Measurements from ENCODE around the gene TIMP2. TPM values are rescaled to one million over a fixed set of nuclear protein-coding genes. Genes with fewer than 3 reads are reported as not detected.

TIMP2 gene
- total RNA-seq, 2 experiments from 2014 or later: 0.54 TPM; not detected in 1

DNA sequence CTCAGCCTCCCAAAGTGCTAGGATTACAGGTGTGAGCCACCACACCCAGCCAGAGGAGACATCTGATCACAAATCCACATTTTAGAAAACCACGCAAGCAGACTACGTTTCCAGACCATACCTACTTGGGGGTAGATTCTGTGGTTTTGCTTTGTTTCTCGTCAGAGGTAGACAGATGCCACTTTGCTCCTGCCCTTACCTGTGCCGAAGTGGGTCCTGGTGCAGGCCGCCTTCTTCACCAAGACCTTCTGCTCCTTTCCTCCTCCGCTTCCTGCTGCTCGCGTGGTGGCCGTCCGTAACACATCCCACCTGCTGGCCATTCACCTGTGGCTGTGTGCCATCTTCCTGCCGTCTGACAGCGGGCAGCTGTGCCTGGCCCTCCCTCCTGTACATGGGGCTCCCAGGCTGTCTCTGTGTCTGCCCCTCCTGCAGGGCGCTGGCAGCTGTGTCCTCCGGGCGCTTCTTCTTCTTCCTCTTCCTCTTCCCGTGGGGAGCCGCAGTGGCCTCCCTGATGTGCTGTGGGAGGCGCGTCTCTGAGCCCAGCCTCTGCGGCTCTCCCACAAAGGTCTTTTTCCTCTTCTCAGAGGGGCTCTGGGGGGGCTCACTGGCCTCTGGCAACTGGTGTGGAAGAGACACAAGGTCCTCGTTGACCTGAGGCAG lies 121.9 kb downstream of the TIMP2 start:
- no peaks in the 10 kb centered on the region for H3K4me1 ChIP-seq (ENCODE audit: insufficient read depth, low read length, poor library complexity, severe bottlenecking)
- no TSS peak for BruUV-seq (replicated peaks)
- H2AFZ ChIP-seq (ENCODE audit: low read length): no peak overlapping the region
- H3K27ac ChIP-seq (ENCODE audit: low read depth, low read length, poor library complexity, severe bottlenecking): no peak overlapping the region
- no peak overlapping the region for H3K4me3 ChIP-seq (ENCODE audit: low read depth, low read length, poor library complexity, severe bottlenecking)
- no peaks in the 10 kb centered on the region for H3K9me3 ChIP-seq (ENCODE audit: low read length)
- TF ChIP-seq EZH2phosphoT487 (IDR thresholded peaks at IDR 0.05; ENCODE audit: borderline replicate concordance, low read depth, low read length): no peak
- TF ChIP-seq, protein P1, sequence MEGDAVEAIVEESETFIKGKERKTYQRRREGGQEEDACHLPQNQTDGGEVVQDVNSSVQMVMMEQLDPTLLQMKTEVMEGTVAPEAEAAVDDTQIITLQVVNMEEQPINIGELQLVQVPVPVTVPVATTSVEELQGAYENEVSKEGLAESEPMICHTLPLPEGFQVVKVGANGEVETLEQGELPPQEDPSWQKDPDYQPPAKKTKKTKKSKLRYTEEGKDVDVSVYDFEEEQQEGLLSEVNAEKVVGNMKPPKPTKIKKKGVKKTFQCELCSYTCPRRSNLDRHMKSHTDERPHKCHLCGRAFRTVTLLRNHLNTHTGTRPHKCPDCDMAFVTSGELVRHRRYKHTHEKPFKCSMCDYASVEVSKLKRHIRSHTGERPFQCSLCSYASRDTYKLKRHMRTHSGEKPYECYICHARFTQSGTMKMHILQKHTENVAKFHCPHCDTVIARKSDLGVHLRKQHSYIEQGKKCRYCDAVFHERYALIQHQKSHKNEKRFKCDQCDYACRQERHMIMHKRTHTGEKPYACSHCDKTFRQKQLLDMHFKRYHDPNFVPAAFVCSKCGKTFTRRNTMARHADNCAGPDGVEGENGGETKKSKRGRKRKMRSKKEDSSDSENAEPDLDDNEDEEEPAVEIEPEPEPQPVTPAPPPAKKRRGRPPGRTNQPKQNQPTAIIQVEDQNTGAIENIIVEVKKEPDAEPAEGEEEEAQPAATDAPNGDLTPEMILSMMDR (conservative IDR thresholded peaks at IDR 0.05; ENCODE audit: low read length): no peak
- peaks cover 96% of the 10 kb centered on the region for H3K36me3 ChIP-seq (ENCODE audit: insufficient read depth, low read length)
- H3K79me2 ChIP-seq (ENCODE audit: insufficient read depth, low read depth, low read length): no peaks in the 10 kb centered on the region
- no peaks in the 10 kb centered on the region; the same call in 1 of the 2 replicates for H4K20me1 ChIP-seq (ENCODE audit: insufficient read depth, low read length)
- CTCF ChIA-PET (ENCODE audit: unreplicated experiment): no interaction called here
- DNase-seq (ENCODE audit: low spot score): no peak
- no peaks in the 10 kb centered on the region for H3K9me2 ChIP-seq (ENCODE audit: insufficient read depth, low read length)
- no peak overlapping the region for H3K4me2 ChIP-seq (ENCODE audit: low read length)
- POLR2A ChIA-PET: interaction anchor here (1.3 kb wide), 1 partner anchor 18 kb away, joined by 3 read pairs; no protein-coding TSS in a partner anchor
- intact Hi-C loops (cut with micrococcal nuclease; ENCODE audit: unreplicated experiment): no loop called here

Other genes starting within 250 kb of the TIMP2 start
- 73.0 and 88.1 TPM in 2 replicates for gene CYTH1, start 143.1 kb downstream of the TIMP2 start, total RNA-seq (2014; rRNA removed; shearing (Covaris generic))
- 148 and 156 TPM in 2 replicates for gene CYTH1, start 143.1 kb downstream of the TIMP2 start, total RNA-seq (2022)
- gene USP36, start 84.6 kb downstream of the TIMP2 start, total RNA-seq (2014; rRNA removed; shearing (Covaris generic)): 46.6 and 47.2 TPM in 2 replicates
- 113 and 144 TPM in 2 replicates for gene USP36, start 84.6 kb downstream of the TIMP2 start, total RNA-seq (2022)
- not detected in 2 replicates for gene CEP295NL, start 22.2 kb downstream of the TIMP2 start, total RNA-seq (2014; rRNA removed; shearing (Covaris generic))
- not detected in 2 replicates for gene CEP295NL, start 22.2 kb downstream of the TIMP2 start, total RNA-seq (2022)
- 0.88 TPM in 1 of 2 replicates, not detected in the other for gene LGALS3BP, start 54.5 kb upstream of the TIMP2 start, total RNA-seq (2014; rRNA removed; shearing (Covaris generic))
- gene LGALS3BP, start 54.5 kb upstream of the TIMP2 start, total RNA-seq (2022): 1.3 and 1.7 TPM in 2 replicates
- 36.3 and 37.2 TPM in 2 replicates for gene CANT1, start 84.4 kb upstream of the TIMP2 start, total RNA-seq (2014; rRNA removed; shearing (Covaris generic))
- 51.7 and 60.5 TPM in 2 replicates for gene CANT1, start 84.4 kb upstream of the TIMP2 start, total RNA-seq (2022)
- gene C1QTNF1, start 98.8 kb upstream of the TIMP2 start, total RNA-seq (2014; rRNA removed; shearing (Covaris generic)): not detected in 2 replicates
- not detected in 2 replicates for gene C1QTNF1, start 98.8 kb upstream of the TIMP2 start, total RNA-seq (2022)
- 8.4 and 13.9 TPM in 2 replicates for gene ENGASE, start 149.4 kb upstream of the TIMP2 start, total RNA-seq (2014; rRNA removed; shearing (Covaris generic))
- gene ENGASE, start 149.4 kb upstream of the TIMP2 start, total RNA-seq (2022): 31.4 and 35.1 TPM in 2 replicates

Measured in OCI-LY7 (cell line).